Ovary (tissue), 9 donors: ENCODE measurements around the gene HP. TPM values are rescaled to one million over a fixed set of nuclear protein-coding genes. Genes with fewer than 3 reads are reported as not detected.
"Not testable (repeated sequence)": the region's sequence is repeated elsewhere in the genome, so short reads cannot be mapped to it uniquely, and the experiment has no call there.

Experiments
- DNase-seq, 5 donors: peaks; one replicate each; pipeline ENCODE4 v3.0.0-alpha.2; 2019 to 2020
- H3K27ac ChIP-seq, 2 donors: fragments of 200-600 bp; one replicate each; pipeline versions ENCODE4 v1.5.1 to v1.8.0; 2019 to 2022
- H3K27me3 ChIP-seq: fragments of 200-600 bp; one replicate; pipeline ENCODE4 v1.8.0; 2022
- H3K36me3 ChIP-seq: fragments of 200-600 bp; sonication (generic); one replicate; pipeline ENCODE4 v1.5.1; 2019
- H3K4me1 ChIP-seq: one replicate; pipeline ENCODE4 v1.8.1; 2013; ENCODE audit warnings: mild to moderate bottlenecking, moderate library complexity; ENCODE audit not compliant: insufficient read depth
- H3K4me3 ChIP-seq: fragments of 200-600 bp; sonication (generic); one replicate; pipeline ENCODE4 v1.5.1; 2017
- H3K9me3 ChIP-seq, 2 donors: fragments of 200-600 bp in 1 of 2; sonication (generic) in 1 of 2; one replicate each; pipeline versions ENCODE4 v1.5.1 to v1.8.1; 2013 to 2019; ENCODE audit warnings: mild to moderate bottlenecking in 1 of 2, moderate library complexity in 1 of 2
- EP300 ChIP-seq: sonication (generic); formaldehyde crosslinking; IDR thresholded peaks from one replicate; pipeline ENCODE4 v1.6.1; 2017; ENCODE audit warnings: antibody characterized with exemption
- POLR2A ChIP-seq: fragments of 450-650 bp; IDR thresholded peaks from one replicate; pipeline ENCODE4 v1.6.1; 2017; ENCODE audit warnings: antibody characterized with exemption, mild to moderate bottlenecking, moderate library complexity
- whole genome bisulfite sequencing, 3 donors: extraction: QIAGEN DNeasy Blood & Tissue Kit in 1 of 3; methylation state at CpG; one replicate each; pipeline versions ENCODE4 v1.1.5 to v1.1.7; 2013 to 2017; 5-methylcytosine and 5-hydroxymethylcytosine counted together
- intact Hi-C, 4 donors: fragments of 100-400 bp; cut with DNase I; formaldehyde crosslinking; loops; one replicate each; pipeline versions ENCODE4 v1.11.0 to v1.15.1; 2022 to 2023
- polyA plus RNA-seq, 2 donors: library from polyadenylated mRNA; stranded (reverse); fragments of 200-250 nt in 1 of 2; fragments of 350-450 nt in 1 of 2; fragmentation: Illumina TruSeq in 1 of 2; extraction: RNeasy Lipid Tissue Mini Kit (QIAGEN cat#74804) in 1 of 2; gene quantifications; one replicate each; pipeline ENCODE4 v1.2.3, GENCODE V29; 2013 to 2014
- total RNA-seq, 7 donors: library from RNA; depleted of rRNA in 2 of 7; stranded (reverse); fragments of >200 nt in 2 of 7; fragmentation: NEBNext Ultra II Directional in 3 of 7; extraction: Animal tissue kit (Norgen Biotek cat#: 25700) in 3 of 7; gene quantifications; one replicate each; pipeline versions ENCODE4 v1.1.0 to v1.2.4, GENCODE V29; 2016 to 2023
- TF ChIP-seq, protein P1 (sequence below), 3 donors: fragments of 450-650 bp in 2 of 3; fragments of 200-600 bp in 1 of 3; IDR thresholded peaks; one replicate each; pipeline versions ENCODE4 v1.5.1 to v1.8.0; 2016 to 2022; ENCODE audit warnings: antibody characterized with exemption in 3 of 3, mild to moderate bottlenecking in 1 of 3
- donor health status: DM: no; HTN: no; CAD: no; lungs with moderate emphysema.
- donor health status: DM: no; HTN: no; CAD: no.
- donor health status: Bipolar disorder and iron deficiency.
- donor health status: DM: yes; HTN: yes; CAD: no.
- donor health status: DM: no; HTN: no; CAD: no.
- donor health status: DM: yes; HTN: yes; CAD: no.

Gene HP
- total and polyA plus RNA-seq, 9 donors, result 0.66 to 186 (median 23.9) TPM

DNA sequence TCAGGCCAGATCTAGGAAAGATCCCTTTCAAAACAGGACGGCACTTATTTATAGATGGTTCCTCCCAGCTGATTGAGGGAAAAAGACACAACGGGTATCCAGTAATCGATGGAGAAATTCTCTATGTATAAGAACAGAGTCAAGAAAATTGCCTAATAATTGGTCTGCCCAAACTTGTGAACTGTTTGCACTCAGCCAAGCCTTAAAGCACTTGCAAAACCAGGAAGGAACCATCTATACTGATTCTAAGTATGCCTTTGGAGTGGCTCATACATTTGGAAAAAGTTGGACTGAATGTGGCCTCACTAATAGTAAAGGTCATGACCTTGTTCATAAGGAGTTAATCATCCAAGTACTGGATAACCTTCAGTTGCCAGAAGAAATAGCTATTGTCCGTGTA, 14.6 kb downstream of the HP start:
- 84 to 88% (median 85%) methylated on average over 4 of the region's 4 CpGs for WGBS, 3 donors
- H3K4me1 ChIP-seq, result peaks cover 15% of the 10 kb centered on the region
- no peak overlapping the region for H3K4me3 ChIP-seq
- H3K27me3 ChIP-seq, result no peaks in the 10 kb centered on the region
- DNase-seq, result no peak
- intact Hi-C loops, result loop anchor here in 1 of 4 donors (5.0 kb wide), 1 partner anchor 33 kb away; no protein-coding TSS in a partner anchor
- TF ChIP-seq EP300 (no peak), POLR2A (no peak)
- TF ChIP-seq, protein P1, sequence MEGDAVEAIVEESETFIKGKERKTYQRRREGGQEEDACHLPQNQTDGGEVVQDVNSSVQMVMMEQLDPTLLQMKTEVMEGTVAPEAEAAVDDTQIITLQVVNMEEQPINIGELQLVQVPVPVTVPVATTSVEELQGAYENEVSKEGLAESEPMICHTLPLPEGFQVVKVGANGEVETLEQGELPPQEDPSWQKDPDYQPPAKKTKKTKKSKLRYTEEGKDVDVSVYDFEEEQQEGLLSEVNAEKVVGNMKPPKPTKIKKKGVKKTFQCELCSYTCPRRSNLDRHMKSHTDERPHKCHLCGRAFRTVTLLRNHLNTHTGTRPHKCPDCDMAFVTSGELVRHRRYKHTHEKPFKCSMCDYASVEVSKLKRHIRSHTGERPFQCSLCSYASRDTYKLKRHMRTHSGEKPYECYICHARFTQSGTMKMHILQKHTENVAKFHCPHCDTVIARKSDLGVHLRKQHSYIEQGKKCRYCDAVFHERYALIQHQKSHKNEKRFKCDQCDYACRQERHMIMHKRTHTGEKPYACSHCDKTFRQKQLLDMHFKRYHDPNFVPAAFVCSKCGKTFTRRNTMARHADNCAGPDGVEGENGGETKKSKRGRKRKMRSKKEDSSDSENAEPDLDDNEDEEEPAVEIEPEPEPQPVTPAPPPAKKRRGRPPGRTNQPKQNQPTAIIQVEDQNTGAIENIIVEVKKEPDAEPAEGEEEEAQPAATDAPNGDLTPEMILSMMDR (IDR thresholded peaks at IDR 0.05), result no peak
- H3K36me3 ChIP-seq, result no peaks in the 10 kb centered on the region
- H3K9me3 ChIP-seq, result no peaks in the 10 kb centered on the region
- H3K27ac ChIP-seq, result no peak overlapping the region

DNA sequence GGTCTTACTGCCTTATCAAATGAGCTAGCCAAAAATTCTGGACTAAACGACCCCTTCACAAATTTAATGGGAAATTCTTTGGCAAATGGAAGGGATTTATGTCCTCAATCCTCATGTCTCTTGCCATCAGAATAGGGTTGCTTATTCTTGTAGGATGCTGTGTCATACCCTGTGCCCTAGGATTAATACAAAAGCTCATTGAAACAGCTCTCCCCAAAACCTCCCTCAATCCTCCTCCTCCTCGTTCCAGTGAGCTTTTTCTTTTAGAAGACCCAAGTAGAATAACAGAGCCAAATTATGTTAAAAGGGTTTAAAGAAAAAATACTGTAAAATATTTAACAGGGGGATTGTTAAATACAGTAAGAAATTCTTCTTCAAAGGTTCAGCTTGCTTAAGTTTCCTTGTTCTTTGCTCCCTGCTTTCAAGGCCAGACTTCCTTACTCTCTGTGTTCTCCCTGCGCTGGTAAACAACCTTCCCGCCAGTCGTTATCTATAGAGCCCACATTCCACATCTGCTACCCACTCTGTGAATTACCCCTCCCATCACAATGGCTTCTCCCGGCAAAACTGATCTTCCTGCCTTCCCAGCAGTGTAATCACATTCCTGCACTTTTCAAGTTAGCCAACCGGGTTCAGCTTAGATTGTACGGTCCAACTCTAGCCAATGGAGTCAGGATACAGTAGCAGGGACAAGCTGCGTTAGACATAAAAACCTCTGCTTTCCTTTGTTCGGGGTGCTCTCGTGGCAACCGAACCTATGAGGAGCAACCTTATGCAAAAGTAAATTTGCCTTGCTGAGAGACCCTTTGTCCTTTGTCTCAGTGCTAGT, 18.4 kb downstream of the HP start:
- peak overlapping the region in 1 of 2 donors; percentile 74 for H3K27ac ChIP-seq
- TF ChIP-seq POLR2A (no peak), EP300 (no peak)
- TF ChIP-seq, protein P1 (IDR thresholded peaks at IDR 0.05), result no peak
- no peaks in the 10 kb centered on the region for H3K27me3 ChIP-seq
- WGBS, 3 donors, result 2 to 13% (median 7%) methylated on average over 12 of the region's 12 CpGs
- no peaks in the 10 kb centered on the region for H3K9me3 ChIP-seq
- no peaks in the 10 kb centered on the region for H3K36me3 ChIP-seq
- peak; percentile 32 to 58 (median 53) for DNase-seq
- H3K4me1 ChIP-seq, result peaks cover 17% of the 10 kb centered on the region
- no peak overlapping the region for H3K4me3 ChIP-seq
- intact Hi-C loops, result no loop called here

- WGBS, 3 donors, result 41 to 47% (median 47%) methylated on average over 8 of the region's 8 CpGs
- H3K4me3 ChIP-seq, result no peak overlapping the region
- no peaks in the 10 kb centered on the region for H3K9me3 ChIP-seq
- peak overlapping the region in 1 of 2 donors; percentile 74 for H3K27ac ChIP-seq
- no peaks in the 10 kb centered on the region for H3K27me3 ChIP-seq
- TF ChIP-seq, protein P1 (IDR thresholded peaks at IDR 0.05), result no peak
- TF ChIP-seq EP300 (no peak), POLR2A (no peak)
- H3K36me3 ChIP-seq, result no peaks in the 10 kb centered on the region
- intact Hi-C loops, result no loop called here
- H3K4me1 ChIP-seq, result peaks cover 17% of the 10 kb centered on the region
- peak in 3 of 5 donors; percentile 33 to 65 (median 44) for DNase-seq
These were observed 19.4 kb downstream of the HP start for GRCh38 chr16:72073560-72074230.

DNA sequence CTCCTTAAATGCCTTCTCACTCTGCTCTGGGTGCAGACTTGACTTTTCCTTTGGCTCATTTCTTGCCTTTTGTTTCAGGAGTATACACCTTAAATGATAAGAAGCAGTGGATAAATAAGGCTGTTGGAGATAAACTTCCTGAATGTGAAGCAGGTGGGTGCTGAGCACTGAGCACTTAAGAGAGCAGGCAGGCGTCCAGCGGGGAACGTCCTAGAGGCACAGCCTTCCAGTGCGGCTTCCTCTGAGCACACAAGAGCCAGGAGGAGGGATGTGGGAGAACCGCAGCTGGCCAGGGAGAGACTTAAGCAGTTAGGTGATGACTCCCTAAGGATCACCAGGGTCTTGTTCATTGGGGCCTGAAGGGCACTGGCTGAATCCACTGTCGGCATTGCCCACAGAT, 20.8 kb downstream of the HP start:
- H3K4me1 ChIP-seq, result peaks cover 17% of the 10 kb centered on the region
- intact Hi-C loops, H3K36me3 ChIP-seq, DNase-seq, H3K9me3 ChIP-seq, H3K4me3 ChIP-seq, H3K27me3 ChIP-seq: not testable (repeated sequence)
- H3K27ac ChIP-seq, result peak overlapping the region in 1 of 2 donors; percentile 8
- 36 to 54% (median 45%) methylated on average over 2 of the region's 6 CpGs for WGBS, 3 donors

GRCh38 chr16:72076991-72077706, 22.8 kb downstream of the HP start:
- H3K27ac ChIP-seq, H3K4me1 ChIP-seq, DNase-seq, H3K27me3 ChIP-seq, H3K36me3 ChIP-seq, intact Hi-C loops, H3K9me3 ChIP-seq, H3K4me3 ChIP-seq: not testable (repeated sequence)
- WGBS, 3 donors, result 79 to 98% (median 96%) methylated on average over 2 to 3 of the region's 5 CpGs
